Neuron (in vitro differentiated cells): ENCODE data around the gene SPPL2B.

Experiments
- H2AFZ ChIP-seq: one replicate; pipeline ENCODE4 v1.6.1; 2013; ENCODE audit warnings: low read depth, mild to moderate bottlenecking, inconsistent platforms, low read length, moderate library complexity
- H3K27me3 ChIP-seq: one replicate; pipeline ENCODE4 v1.6.1; 2013; ENCODE audit warnings: low read length; ENCODE audit not compliant: insufficient read depth
- H3K36me3 ChIP-seq: one replicate; pipeline ENCODE4 v1.6.1; 2013; ENCODE audit warnings: low read length; ENCODE audit not compliant: insufficient read depth
- H3K4me1 ChIP-seq: one replicate; pipeline ENCODE4 v1.6.1; 2013; ENCODE audit warnings: low read length; ENCODE audit not compliant: insufficient read depth
- H3K4me3 ChIP-seq: 2 replicates; pipeline ENCODE4 v1.5.1; 2013; ENCODE audit warnings: mild to moderate bottlenecking, low read length, moderate library complexity
- H3K9me3 ChIP-seq: one replicate; pipeline ENCODE4 v1.6.1; 2013; ENCODE audit warnings: low read length

Gene SPPL2B

GRCh38 chr19:2306971-2307370 is 21.5 kb upstream of the SPPL2B start:
- Histone ChIP-seq H2AFZ (no peak overlapping the region), H3K4me3 (no peak overlapping the region), H3K27me3 (peaks cover 43% of the 10 kb centered on the region), H3K36me3 (no peaks in the 10 kb centered on the region), H3K4me1 (peaks cover 13% of the 10 kb centered on the region), H3K9me3 (no peaks in the 10 kb centered on the region)

- Histone ChIP-seq H2AFZ (no peak overlapping the region), H3K9me3 (no peaks in the 10 kb centered on the region), H3K4me3 (no peak overlapping the region), H3K27me3 (peaks cover 43% of the 10 kb centered on the region), H3K36me3 (no peaks in the 10 kb centered on the region), H3K4me1 (peaks cover 7% of the 10 kb centered on the region)
Observed at GRCh38 chr19:2307518-2308012, 20.9 kb upstream of the SPPL2B start.

- Histone ChIP-seq H3K27me3 (peaks cover 43% of the 10 kb centered on the region), H3K4me3 (no peak within 1 kb of the TSS), H3K4me1 (peaks cover 2% of the 10 kb centered on the region), H2AFZ (no peak within 1 kb of the TSS), H3K36me3 (no peaks in the 10 kb centered on the region), H3K9me3 (no peaks in the 10 kb centered on the region)
Observed at GRCh38 chr19:2308114-2308556, 20.3 kb upstream of the SPPL2B start, which contains the start of gene LINGO3. Gene LINGO3 (minus strand): TSS chr19:2308154. CDS start chr19:2291776, 16,378 bp downstream.

GRCh38 chr19:2309734-2310362 is 18.6 kb upstream of the SPPL2B start:
- Histone ChIP-seq H3K4me3 (no peak overlapping the region), H3K27me3 (peaks cover 43% of the 10 kb centered on the region), H2AFZ (no peak overlapping the region), H3K36me3 (no peaks in the 10 kb centered on the region), H3K9me3 (no peaks in the 10 kb centered on the region), H3K4me1 (no peaks in the 10 kb centered on the region)

GRCh38 chr19:2311093-2311492 is 17.4 kb upstream of the SPPL2B start:
- H3K9me3 ChIP-seq, result no peaks in the 10 kb centered on the region
- no peaks in the 10 kb centered on the region for H3K36me3 ChIP-seq
- no peaks in the 10 kb centered on the region for H3K4me1 ChIP-seq
- no peak overlapping the region for H2AFZ ChIP-seq
- H3K27me3 ChIP-seq, result peaks cover 34% of the 10 kb centered on the region
- H3K4me3 ChIP-seq, result no peak overlapping the region

- peaks cover 19% of the 10 kb centered on the region for H3K27me3 ChIP-seq
- no peaks in the 10 kb centered on the region for H3K36me3 ChIP-seq
- peaks cover 6% of the 10 kb centered on the region for H3K4me1 ChIP-seq
- no peak overlapping the region for H2AFZ ChIP-seq
- no peak overlapping the region for H3K4me3 ChIP-seq
- H3K9me3 ChIP-seq, result no peaks in the 10 kb centered on the region
Observed at GRCh38 chr19:2312820-2313501, 15.5 kb upstream of the SPPL2B start.

- H3K4me3 ChIP-seq, result no peak overlapping the region
- H3K27me3 ChIP-seq, result peaks cover 2% of the 10 kb centered on the region
Observed at GRCh38 chr19:2315121-2315817, 13.2 kb upstream of the SPPL2B start.

GRCh38 chr19:2315818-2316353 is 12.6 kb upstream of the SPPL2B start:
- peaks cover 12% of the 10 kb centered on the region for H3K4me1 ChIP-seq
- no peaks in the 10 kb centered on the region for H3K27me3 ChIP-seq
- no peaks in the 10 kb centered on the region for H3K36me3 ChIP-seq
- no peak overlapping the region for H3K4me3 ChIP-seq
- H2AFZ ChIP-seq, result no peak overlapping the region
- H3K9me3 ChIP-seq, result no peaks in the 10 kb centered on the region

More at GRCh38 chr19:2315121-2315817, 13.2 kb upstream of the SPPL2B start:
- Histone ChIP-seq H3K4me1 (peaks cover 12% of the 10 kb centered on the region), H2AFZ (no peak overlapping the region), H3K9me3 (no peaks in the 10 kb centered on the region), H3K36me3 (no peaks in the 10 kb centered on the region)

- no peak overlapping the region for H2AFZ ChIP-seq
- no peaks in the 10 kb centered on the region for H3K9me3 ChIP-seq
- H3K4me1 ChIP-seq, result peaks cover 12% of the 10 kb centered on the region
- H3K36me3 ChIP-seq, result peaks cover 7% of the 10 kb centered on the region
- H3K4me3 ChIP-seq, result no peak overlapping the region
- no peaks in the 10 kb centered on the region for H3K27me3 ChIP-seq
Observed at GRCh38 chr19:2317300-2317699, 11.2 kb upstream of the SPPL2B start.

GRCh38 chr19:2317756-2318155 is 10.7 kb upstream of the SPPL2B start:
- Histone ChIP-seq H3K4me1 (peaks cover 12% of the 10 kb centered on the region), H3K4me3 (no peak overlapping the region), H2AFZ (no peak overlapping the region)

GRCh38 chr19:2318923-2319322 is 9.6 kb upstream of the SPPL2B start:
- H3K4me1 ChIP-seq, result peaks cover 12% of the 10 kb centered on the region
- no peaks in the 10 kb centered on the region for H3K9me3 ChIP-seq
- H3K4me3 ChIP-seq, result no peak overlapping the region
- H3K36me3 ChIP-seq, result peaks cover 20% of the 10 kb centered on the region
- no peak overlapping the region for H2AFZ ChIP-seq
- no peaks in the 10 kb centered on the region for H3K27me3 ChIP-seq

More at GRCh38 chr19:2317756-2318155, 10.7 kb upstream of the SPPL2B start:
- no peaks in the 10 kb centered on the region for H3K27me3 ChIP-seq
- peaks cover 11% of the 10 kb centered on the region for H3K36me3 ChIP-seq
- H3K9me3 ChIP-seq, result no peaks in the 10 kb centered on the region

- H2AFZ ChIP-seq, result no peak overlapping the region
- no peaks in the 10 kb centered on the region for H3K9me3 ChIP-seq
- H3K36me3 ChIP-seq, result peaks cover 26% of the 10 kb centered on the region
- H3K27me3 ChIP-seq, result no peaks in the 10 kb centered on the region
- no peak overlapping the region for H3K4me3 ChIP-seq
- H3K4me1 ChIP-seq, result peaks cover 14% of the 10 kb centered on the region
Observed at GRCh38 chr19:2319551-2319950, 8.9 kb upstream of the SPPL2B start.

- Histone ChIP-seq H2AFZ (no peak overlapping the region), H3K27me3 (no peaks in the 10 kb centered on the region), H3K36me3 (peaks cover 31% of the 10 kb centered on the region), H3K4me1 (peaks cover 16% of the 10 kb centered on the region), H3K9me3 (no peaks in the 10 kb centered on the region), H3K4me3 (no peak overlapping the region)
Observed at GRCh38 chr19:2320049-2320448, 8.4 kb upstream of the SPPL2B start.
